Loucy (cell line): ENCODE data around the gene ZNF385B.

Experiments
- H2AFZ ChIP-seq: fragments of 200-600 bp; sonication (generic); 2 replicates; pipeline ENCODE4 v1.6.0; 2016; ENCODE audit warnings: antibody characterized with exemption, mild to moderate bottlenecking, low read length, moderate library complexity
- H3F3A ChIP-seq: fragments of 200-600 bp; 2 replicates; pipeline ENCODE4 v1.6.0; 2016; ENCODE audit warnings: antibody characterized with exemption, low read depth, mild to moderate bottlenecking
- H3K27me3 ChIP-seq: fragments of 200-600 bp; sonication (generic); 2 replicates; pipeline ENCODE4 v1.6.1; 2014; ENCODE audit warnings: low read length, mild to moderate bottlenecking; ENCODE audit not compliant: insufficient read depth, poor library complexity, severe bottlenecking
- H3K36me3 ChIP-seq: fragments of 200-600 bp; sonication (generic); 2 replicates; pipeline ENCODE4 v1.6.1; 2016; ENCODE audit warnings: low read length; ENCODE audit not compliant: insufficient read depth
- H3K4me1 ChIP-seq: fragments of 200-600 bp; sonication (generic); 2 replicates; pipeline ENCODE4 v1.5.1; 2014; ENCODE audit warnings: low read length, mild to moderate bottlenecking; ENCODE audit not compliant: insufficient read depth, poor library complexity, severe bottlenecking
- H3K4me2 ChIP-seq: fragments of 200-600 bp; sonication (generic); 2 replicates; pipeline ENCODE4 v1.6.0; 2014; ENCODE audit warnings: antibody characterized with exemption, low read length, low read depth, mild to moderate bottlenecking; ENCODE audit not compliant: poor library complexity, severe bottlenecking
- H3K4me3 ChIP-seq: fragments of 200-600 bp; sonication (generic); 2 replicates; pipeline ENCODE4 v1.5.1; 2014; ENCODE audit warnings: low read length, mild to moderate bottlenecking, mixed read lengths; ENCODE audit not compliant: poor library complexity, severe bottlenecking
- H3K79me2 ChIP-seq: fragments of 200-600 bp; sonication (generic); 2 replicates; pipeline ENCODE4 v1.6.1; 2014; ENCODE audit warnings: low read length; ENCODE audit not compliant: insufficient read depth
- H3K9ac ChIP-seq: fragments of 200-600 bp; sonication (generic); 2 replicates; pipeline ENCODE4 v1.6.0; 2014; ENCODE audit warnings: mild to moderate bottlenecking, low read depth, low read length, moderate library complexity; ENCODE audit not compliant: poor library complexity, severe bottlenecking
- H3K9me2 ChIP-seq: fragments of 200-600 bp; sonication (generic); replicated peaks from 2 replicates; pipeline ENCODE4 v1.6.1; 2016; ENCODE audit warnings: low read depth, low read length, mixed read lengths
- H3K9me3 ChIP-seq: fragments of 200-600 bp; sonication (generic); 2 replicates; pipeline ENCODE4 v1.6.1; 2014; ENCODE audit warnings: mild to moderate bottlenecking, antibody characterized with exemption, low read length, low read depth; ENCODE audit not compliant: insufficient read depth
- H4K20me1 ChIP-seq: fragments of 200-600 bp; sonication (generic); 2 replicates; pipeline ENCODE4 v1.6.0; 2014; ENCODE audit warnings: antibody characterized with exemption, low read length, mild to moderate bottlenecking; ENCODE audit not compliant: insufficient read depth, poor library complexity, severe bottlenecking
- EZH2phosphoT487 ChIP-seq: fragments of 200-600 bp; IDR thresholded peaks from 2 replicates; pipeline ENCODE4 v1.6.1; 2018; ENCODE audit warnings: antibody characterized with exemption, mild to moderate bottlenecking, moderate library complexity, borderline replicate concordance
- TF ChIP-seq, protein P1 (sequence below): fragments of 200-600 bp; sonication (generic); conservative IDR thresholded peaks from 2 replicates; pipeline ENCODE4 v1.5.1; 2014; ENCODE audit warnings: mild to moderate bottlenecking, antibody characterized with exemption, low read length

ZNF385B gene

DNA sequence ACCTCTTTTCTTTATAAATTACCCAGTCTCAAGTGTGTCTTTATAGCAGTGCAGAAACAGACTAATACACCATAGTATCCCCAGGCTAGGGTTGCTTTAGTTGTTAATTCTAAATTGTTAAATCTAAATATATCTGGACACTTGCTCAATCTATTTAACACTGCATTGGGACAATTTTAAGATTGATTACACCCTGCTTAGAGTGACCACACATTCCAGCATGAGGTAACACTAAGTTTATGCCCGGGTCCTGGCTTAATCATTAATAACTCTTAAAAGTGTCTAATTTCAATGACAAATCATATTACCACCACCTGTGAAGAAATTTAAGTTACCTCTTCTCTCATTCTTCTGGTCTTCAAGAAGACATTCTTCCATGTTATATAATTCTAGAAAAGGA, 131.4 kb downstream of the ZNF385B start:
- Histone ChIP-seq H4K20me1 (no peaks in the 10 kb centered on the region), H3F3A (no peaks in the 10 kb centered on the region), H3K36me3 (no peaks in the 10 kb centered on the region), H3K9ac (no peak overlapping the region), H2AFZ (no peak overlapping the region), H3K9me2 (no peaks in the 10 kb centered on the region), H3K79me2 (no peaks in the 10 kb centered on the region), H3K4me2 (no peak overlapping the region), H3K4me3 (no peak overlapping the region), H3K27me3 (no peaks in the 10 kb centered on the region), H3K9me3 (no peaks in the 10 kb centered on the region), H3K4me1 (no peaks in the 10 kb centered on the region)
- TF ChIP-seq, protein P1, sequence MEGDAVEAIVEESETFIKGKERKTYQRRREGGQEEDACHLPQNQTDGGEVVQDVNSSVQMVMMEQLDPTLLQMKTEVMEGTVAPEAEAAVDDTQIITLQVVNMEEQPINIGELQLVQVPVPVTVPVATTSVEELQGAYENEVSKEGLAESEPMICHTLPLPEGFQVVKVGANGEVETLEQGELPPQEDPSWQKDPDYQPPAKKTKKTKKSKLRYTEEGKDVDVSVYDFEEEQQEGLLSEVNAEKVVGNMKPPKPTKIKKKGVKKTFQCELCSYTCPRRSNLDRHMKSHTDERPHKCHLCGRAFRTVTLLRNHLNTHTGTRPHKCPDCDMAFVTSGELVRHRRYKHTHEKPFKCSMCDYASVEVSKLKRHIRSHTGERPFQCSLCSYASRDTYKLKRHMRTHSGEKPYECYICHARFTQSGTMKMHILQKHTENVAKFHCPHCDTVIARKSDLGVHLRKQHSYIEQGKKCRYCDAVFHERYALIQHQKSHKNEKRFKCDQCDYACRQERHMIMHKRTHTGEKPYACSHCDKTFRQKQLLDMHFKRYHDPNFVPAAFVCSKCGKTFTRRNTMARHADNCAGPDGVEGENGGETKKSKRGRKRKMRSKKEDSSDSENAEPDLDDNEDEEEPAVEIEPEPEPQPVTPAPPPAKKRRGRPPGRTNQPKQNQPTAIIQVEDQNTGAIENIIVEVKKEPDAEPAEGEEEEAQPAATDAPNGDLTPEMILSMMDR = no peak
- TF ChIP-seq EZH2phosphoT487 = no peak

- Histone ChIP-seq H3K79me2 (no peaks in the 10 kb centered on the region), H3K4me3 (no peak overlapping the region), H3K4me1 (no peaks in the 10 kb centered on the region), H3K27me3 (no peaks in the 10 kb centered on the region), H3K4me2 (no peak overlapping the region), H2AFZ (no peak overlapping the region), H3K36me3 (no peaks in the 10 kb centered on the region), H4K20me1 (no peaks in the 10 kb centered on the region), H3K9me3 (no peaks in the 10 kb centered on the region), H3F3A (no peaks in the 10 kb centered on the region), H3K9me2 (no peaks in the 10 kb centered on the region), H3K9ac (no peak overlapping the region)
- TF ChIP-seq, protein P1 = no peak
- TF ChIP-seq EZH2phosphoT487 = no peak
Observed at GRCh38 chr2:179726461-179727180, 134.8 kb downstream of the ZNF385B start.

DNA sequence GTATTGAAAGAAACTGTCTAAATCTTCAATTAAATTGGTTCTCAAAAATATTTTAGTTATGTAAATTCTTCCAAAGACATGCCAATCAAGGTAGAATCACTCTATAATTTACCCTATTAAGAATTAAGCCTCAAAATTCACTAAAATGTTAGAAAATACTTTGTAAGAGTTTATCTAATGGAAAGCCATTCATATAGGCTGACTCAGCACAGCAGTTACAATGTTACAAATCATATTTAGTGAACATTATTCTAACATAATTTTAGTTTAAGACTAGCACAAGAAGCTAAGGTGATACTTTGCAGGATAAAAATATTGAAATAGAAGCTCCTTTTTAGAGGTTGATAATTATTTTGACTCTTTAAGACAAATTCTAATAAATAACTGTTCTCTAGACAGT, 137.0 kb downstream of the ZNF385B start:
- Histone ChIP-seq H3K9me2 (no peaks in the 10 kb centered on the region), H3K4me2 (no peak overlapping the region), H4K20me1 (no peaks in the 10 kb centered on the region), H2AFZ (no peak overlapping the region), H3F3A (no peaks in the 10 kb centered on the region), H3K4me3 (no peak overlapping the region), H3K27me3 (no peaks in the 10 kb centered on the region), H3K9ac (no peak overlapping the region), H3K36me3 (no peaks in the 10 kb centered on the region), H3K4me1 (no peaks in the 10 kb centered on the region), H3K79me2 (no peaks in the 10 kb centered on the region), H3K9me3 (no peaks in the 10 kb centered on the region)
- TF ChIP-seq, protein P1 = no peak
- TF ChIP-seq EZH2phosphoT487 = no peak
